Forelimb muscle (tissue), 1 donor: ENCODE measurements around the gene CPSF4. TPM values are rescaled to one million over a fixed set of nuclear protein-coding genes. Genes with fewer than 3 reads are reported as not detected.

Experiments
- DNase-seq: peaks from one replicate; pipeline ENCODE4 v3.0.0-alpha.2; 2013; ENCODE audit warnings: low read depth
- polyA plus RNA-seq: library from polyadenylated mRNA; unstranded; fragments of 120-200 nt; gene quantifications from one replicate; pipeline ENCODE4 v1.2.1, GENCODE V29; 2013; ENCODE audit not compliant: insufficient read length

Gene CPSF4
- polyA plus RNA-seq, 1 donor = 38.6 TPM

- no peak for DNase-seq
Observed at GRCh38 chr7:99448855-99449254, 10.1 kb downstream of the CPSF4 start.

GRCh38 chr7:99449326-99449725, 10.6 kb downstream of the CPSF4 start:
- no peak for DNase-seq

GRCh38 chr7:99451936-99452335, 13.2 kb downstream of the CPSF4 start:
- DNase-seq = no peak

GRCh38 chr7:99452541-99452940, 13.8 kb downstream of the CPSF4 start:
- DNase-seq = no peak

GRCh38 chr7:99453105-99453504, 14.4 kb downstream of the CPSF4 start:
- DNase-seq = no peak

GRCh38 chr7:99455874-99456273, 17.1 kb downstream of the CPSF4 start:
- DNase-seq = no peak

GRCh38 chr7:99456288-99456687, 17.5 kb downstream of the CPSF4 start:
- DNase-seq = no peak

GRCh38 chr7:99457050-99457649, 18.4 kb downstream of the CPSF4 start:
- DNase-seq = no peak

GRCh38 chr7:99457650-99458493, 19.1 kb downstream of the CPSF4 start:
- DNase-seq = no peak

GRCh38 chr7:99459087-99459486, 20.3 kb downstream of the CPSF4 start:
- DNase-seq = no peak

- DNase-seq = no peak
Observed at GRCh38 chr7:99460651-99461050, 21.9 kb downstream of the CPSF4 start.

- DNase-seq = no peak
Observed at GRCh38 chr7:99461221-99461620, 22.5 kb downstream of the CPSF4 start.

- no peak for DNase-seq
Observed at GRCh38 chr7:99465421-99465768, 26.7 kb downstream of the CPSF4 start.

GRCh38 chr7:99468336-99468918, 29.7 kb downstream of the CPSF4 start:
- DNase-seq = no peak

GRCh38 chr7:99469381-99470065, 30.8 kb downstream of the CPSF4 start:
- DNase-seq = no peak

GRCh38 chr7:99472561-99473314, 34.0 kb downstream of the CPSF4 start, which contains the start of gene ZNF789:
Gene ZNF789 (plus strand): TSS chr7:99472890. CDS start chr7:99476457, 3,567 bp downstream.
- DNase-seq = peak; percentile 83

- DNase-seq = no peak
Observed at GRCh38 chr7:99473315-99473596, 34.5 kb downstream of the CPSF4 start.

- DNase-seq = no peak
Observed at GRCh38 chr7:99476107-99476506, 37.4 kb downstream of the CPSF4 start.

GRCh38 chr7:99478464-99479440, 40.0 kb downstream of the CPSF4 start:
- no peak for DNase-seq

GRCh38 chr7:99485094-99485493, 46.4 kb downstream of the CPSF4 start:
- DNase-seq = no peak

GRCh38 chr7:99489235-99489634, 50.5 kb downstream of the CPSF4 start:
- no peak for DNase-seq
